Stimulated activated CD4-positive, alpha-beta T cell treated with anti-CD3 and anti-CD28 coated beads, Interleukin-15, amount 100 ng/mL, for 48 hours (primary cell): Measurements from ENCODE around the gene MXD4.
"Not testable (repeated sequence)": the region's sequence is repeated elsewhere in the genome, so short reads cannot be mapped to it uniquely, and the experiment has no call there.

Experiments used
- DNase-seq, 2 donors: peaks; one replicate each; pipeline ENCODE4 v3.0.0-alpha.2; 2020; ENCODE audit warnings: low read depth in 2 of 2

MXD4 gene

DNA sequence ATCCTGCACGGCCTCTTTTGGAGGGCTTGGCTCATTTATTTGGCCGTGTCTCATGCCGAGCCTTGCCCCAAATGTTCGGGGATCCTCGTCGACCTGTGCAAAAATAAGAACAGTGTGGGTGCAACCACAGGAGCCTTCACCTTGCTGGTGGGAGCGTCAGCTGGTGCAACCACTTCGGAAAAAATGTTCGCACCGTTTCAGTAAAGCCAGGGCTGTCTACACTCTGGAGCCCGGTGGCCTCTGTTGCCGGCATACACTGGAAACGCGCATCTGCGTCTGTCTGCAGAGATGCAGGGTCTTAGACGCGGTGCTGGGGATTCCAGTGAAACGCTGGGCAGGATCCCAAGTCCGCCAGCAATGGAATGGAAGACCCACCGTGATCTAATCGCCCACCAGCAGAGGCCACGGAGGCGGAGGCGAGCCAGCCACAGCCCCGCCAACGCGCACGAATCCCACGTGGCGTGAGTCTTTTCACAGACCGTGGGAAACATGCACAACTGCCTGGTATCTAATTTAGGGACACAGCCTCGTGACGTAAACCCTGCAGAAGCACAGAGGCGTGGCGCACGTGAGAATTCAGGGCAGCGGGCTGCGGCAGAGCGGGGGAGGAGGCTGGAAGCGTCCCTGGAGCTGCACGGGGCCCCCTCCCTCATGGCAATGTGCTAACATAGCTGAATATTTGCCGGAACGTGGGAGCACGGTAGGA, 13.8 kb upstream of the MXD4 start:
- no peak for DNase-seq

DNA sequence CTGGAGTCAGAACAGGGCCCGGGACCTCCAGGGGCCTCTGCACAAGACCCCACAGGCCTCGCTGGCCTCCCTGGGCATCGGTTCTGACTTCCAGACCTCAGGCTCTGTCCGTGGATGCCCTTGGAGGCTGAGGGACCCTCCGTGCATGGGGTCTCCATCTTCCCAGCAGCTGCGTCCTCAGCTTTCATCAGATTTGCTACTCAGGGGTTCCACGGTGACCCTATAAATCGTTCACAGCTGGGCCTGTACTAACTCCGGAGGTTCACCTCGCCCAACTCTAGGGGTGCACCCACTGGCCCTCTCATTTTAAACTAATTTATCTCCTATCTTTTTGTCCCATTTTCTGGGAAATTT, 13.1 kb upstream of the MXD4 start:
- DNase-seq: not testable (repeated sequence)

DNA sequence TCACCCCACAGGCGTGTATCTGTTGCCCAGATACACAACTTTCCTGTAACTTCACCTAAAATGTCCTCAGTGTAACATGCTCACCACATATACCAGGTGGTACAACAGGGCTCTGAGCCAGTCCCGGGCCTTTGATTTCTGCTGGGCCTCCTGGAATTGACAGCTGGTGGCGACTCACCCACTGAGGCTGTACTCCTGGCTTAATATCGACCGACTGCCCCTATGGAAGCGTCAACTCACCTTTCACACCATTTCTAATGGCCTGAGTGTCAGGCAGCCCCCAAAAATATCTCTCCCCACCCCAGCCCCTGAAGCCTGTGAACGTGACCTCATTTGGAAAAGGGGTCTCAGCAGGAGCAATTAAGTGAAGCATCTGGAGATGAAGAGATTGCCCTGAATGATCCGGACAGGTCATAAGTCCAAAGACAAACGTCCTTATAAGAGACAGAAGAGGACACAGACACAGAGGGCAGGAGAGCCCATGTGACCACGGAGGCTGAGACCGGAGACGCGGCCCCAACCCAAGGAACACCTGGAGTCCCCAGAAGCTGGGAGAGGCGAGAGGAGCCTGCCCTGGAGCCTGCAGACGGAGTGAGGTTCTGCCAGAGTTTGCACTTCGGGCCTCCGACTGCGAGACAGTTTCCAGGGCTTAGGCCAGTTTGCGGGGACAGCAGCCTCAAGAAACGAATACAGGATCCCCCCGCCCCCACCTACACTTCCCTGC, 12.6 kb upstream of the MXD4 start:
- DNase-seq: no peak

DNA sequence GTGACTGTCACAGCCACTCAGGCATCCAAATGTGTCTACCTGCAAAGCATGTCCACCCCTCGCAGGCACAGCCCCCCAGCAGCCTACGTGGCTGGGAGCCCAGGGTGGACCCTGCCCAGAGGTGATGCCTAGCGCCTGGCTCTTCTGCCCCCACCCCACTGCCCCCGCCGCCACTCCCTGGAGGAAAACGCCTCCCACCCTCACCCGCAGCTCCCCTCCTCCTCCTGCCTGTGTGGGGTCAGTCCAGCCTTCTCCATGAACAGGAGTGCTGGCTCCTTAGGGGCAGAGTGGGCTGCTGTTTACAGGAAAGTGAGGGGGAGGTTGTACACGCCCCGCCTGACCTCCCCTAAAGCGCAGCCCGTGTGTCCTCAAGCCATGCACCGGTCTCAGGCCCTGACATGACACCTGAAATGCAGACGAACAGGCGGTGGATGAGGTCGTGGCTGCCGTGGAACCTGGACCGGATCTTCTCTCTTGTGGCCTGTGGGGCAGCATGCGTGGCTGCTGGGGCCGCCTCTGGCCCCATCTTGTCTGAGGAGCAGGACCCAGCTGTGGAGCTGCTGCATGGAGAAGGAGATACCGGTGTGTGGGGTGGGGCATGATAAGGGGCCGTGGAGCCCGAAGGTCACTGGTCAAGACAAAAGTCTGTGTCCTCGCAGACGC, 11.9 kb upstream of the MXD4 start:
- no peak for DNase-seq

DNA sequence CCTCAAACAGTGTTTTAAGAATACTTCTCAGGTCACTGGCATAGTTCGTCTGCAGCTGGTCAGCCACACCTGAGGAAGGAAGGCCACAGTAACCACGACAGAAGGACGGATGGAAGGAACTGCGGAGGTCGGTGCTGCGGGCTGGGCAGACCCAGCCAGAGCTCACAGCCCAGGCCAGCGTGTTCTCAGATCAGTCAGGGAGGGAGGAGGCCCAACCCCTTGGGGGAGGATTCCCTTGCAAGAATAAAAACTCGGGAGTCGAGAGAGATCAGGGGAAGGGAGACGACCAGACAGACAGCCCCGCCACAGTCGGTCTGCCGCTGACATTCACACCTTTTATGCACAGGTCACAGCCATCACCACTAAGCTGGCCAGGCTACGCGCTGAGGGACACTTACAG, 11.3 kb upstream of the MXD4 start:
- DNase-seq: no peak

DNA sequence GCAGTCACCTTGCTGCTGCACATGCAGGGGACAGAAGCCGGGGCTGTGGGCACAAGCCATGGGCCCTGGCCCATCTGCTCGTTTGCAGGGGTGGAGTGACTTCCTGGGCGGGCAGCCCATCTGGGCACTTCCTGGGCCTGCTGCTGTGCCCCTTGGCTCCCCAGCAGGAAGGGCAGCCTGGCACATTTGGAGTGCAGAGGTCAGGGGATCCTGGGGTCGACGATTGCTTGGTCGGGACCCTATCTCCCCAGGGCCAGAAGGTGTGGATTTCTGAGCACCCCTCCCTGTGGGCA, 10.9 kb upstream of the MXD4 start:
- no peak for DNase-seq

DNA sequence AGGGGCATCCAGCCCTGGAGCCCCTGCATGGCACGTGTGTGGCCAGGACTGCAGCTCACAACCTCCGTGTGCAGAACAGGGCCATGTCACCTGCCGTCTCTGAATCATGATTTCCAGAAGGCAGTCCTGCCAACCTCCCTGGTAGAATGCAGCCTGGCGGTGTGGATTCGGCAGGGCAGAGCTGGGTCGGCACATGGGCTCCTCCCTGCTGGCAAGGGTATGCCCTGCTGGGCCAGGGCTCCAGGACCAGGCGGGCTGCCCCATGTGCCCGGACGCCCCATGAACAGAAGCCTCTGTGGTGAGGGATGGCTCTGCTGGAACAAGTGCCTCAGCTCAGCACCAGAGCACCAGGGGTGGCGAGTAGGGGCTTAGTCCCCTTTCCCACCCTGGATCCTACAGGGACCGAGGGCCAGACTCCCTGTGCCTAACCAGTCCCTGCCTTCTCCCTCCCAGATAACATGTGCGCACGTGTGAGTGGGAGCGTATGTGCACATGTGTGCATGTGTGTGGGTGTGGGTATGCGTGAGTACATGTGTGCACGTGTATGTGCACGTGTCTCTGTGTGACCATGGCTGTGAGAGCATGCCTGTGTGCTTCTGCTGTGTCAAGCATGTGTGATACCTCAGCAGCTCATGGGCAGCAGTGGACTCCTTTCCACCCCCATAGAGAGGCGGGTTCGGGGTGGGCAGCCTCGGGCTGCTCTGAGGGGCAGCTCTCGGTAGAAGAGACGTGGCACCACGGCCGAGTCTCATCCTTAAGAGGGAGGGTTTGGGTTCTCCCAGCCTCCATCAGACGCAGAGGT, 10.3 kb upstream of the MXD4 start:
- DNase-seq: no peak

DNA sequence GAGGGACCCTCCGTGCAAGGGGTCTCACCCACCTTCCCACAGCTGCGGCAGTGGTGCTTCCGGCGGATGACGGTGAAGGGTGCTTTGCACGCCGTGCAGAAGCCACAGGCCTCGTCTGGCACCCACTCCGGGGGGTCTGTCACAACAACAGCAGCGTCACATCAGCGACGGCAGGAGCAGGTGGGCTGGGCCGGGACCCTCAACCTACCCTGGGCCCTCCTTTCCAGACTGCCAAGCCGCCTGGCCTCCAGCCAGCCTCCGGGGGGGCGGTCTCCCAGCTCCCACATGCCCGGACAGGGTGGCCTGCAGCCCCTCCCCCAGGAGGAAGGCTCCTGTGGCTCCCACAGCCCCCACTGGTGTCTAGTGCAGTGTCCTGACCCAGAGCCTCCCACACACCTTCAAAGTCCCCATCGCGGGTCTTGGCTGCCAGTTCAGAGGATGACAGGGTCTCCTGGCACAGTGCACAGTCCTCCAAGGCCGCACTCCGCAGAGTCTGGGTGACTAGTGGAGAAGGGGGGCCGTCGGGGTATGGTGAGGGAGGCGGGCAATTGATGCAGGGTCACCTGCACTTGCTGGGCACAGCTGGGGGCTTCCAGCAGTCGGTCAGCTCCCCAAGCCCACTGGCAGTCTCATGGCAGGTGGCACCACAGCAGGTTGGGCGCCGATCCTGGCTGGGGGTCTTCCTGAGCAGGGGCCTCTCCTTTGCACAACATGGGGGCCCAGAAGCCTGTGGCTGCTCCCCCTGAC, 9.5 kb upstream of the MXD4 start:
- DNase-seq: no peak

DNA sequence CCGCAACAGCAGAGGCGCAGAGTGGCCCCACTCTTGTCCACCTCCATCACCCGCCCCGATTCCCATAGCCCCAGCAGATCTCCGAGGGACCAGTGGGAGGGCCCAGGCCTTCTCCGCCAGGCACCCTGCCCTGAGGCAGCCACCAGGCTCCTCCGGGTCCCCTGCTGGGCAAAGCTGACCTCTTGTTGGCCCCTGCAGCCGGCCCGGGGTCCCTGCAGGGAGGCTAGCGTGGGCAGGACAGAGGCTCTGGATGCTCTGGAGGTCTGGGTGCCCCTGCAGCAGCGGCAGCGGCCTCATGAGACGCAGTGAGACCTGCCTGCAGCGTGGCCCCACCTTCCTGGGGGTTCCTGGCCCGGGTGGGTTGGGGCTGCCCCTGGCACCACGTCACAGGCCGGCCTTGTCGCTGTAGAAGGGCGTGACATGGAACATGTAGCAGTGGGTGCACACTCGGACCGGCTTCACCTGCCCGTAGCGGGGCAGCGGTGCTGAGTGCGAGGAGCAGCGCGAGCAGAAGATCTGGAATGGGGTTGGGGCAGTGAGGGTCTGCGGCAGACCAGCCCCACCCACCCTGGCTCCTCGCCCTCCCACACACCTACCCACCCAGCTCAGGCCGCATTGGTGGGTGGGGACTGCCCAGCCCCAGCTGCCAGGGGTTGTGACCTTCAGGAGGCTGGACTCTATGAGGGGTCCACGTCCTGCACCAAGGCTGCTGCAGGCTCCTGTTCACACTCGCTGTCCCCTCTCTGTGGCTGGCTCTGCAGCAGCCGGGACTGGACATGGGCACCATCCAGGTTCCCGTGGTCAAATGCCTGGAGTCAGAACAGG, 8.6 kb upstream of the MXD4 start:
- DNase-seq: no peak

DNA sequence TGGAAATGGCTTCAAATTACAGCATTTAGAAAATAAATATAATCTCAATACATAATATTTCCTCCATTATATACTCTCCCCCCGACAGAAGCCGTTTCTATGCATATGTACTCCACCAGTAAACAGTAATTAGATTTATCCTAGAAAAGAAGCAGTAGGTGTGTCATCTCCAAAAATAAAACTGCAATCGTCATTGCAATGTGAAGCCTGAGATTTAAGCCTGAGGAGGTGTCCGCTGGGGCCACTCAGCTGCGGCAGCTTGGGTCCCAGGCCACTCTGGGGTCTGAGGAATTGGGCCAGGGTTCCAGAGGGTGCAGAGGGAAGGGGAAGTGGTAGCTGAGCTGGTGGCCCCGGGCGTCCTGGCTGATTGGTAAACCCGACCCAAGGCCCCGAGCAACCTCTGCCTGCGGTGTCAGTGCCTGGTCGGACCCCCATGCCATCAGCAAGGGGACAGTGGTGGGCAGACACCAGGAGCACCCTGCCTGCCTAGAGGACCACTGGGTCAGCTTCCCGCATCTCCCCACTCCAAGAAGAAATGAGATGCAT, 7.8 kb upstream of the MXD4 start:
- no peak for DNase-seq

DNA sequence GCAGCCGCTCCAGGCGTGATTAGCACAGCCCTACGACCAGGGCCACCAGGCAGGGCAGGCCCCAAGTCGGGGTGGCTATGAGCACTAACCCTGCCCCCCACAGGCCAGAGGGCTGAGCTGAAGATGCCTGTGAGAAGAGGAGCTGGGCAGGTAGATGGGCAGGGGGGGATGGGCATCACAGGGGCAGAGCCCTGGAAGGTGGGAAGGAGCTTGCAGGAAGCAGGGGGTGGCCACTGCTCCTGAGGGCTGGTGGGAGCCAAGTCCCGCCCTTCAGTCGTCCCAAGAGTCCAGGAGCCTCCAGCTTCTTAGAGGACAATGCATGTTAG, 7.3 kb upstream of the MXD4 start:
- no peak for DNase-seq

DNA sequence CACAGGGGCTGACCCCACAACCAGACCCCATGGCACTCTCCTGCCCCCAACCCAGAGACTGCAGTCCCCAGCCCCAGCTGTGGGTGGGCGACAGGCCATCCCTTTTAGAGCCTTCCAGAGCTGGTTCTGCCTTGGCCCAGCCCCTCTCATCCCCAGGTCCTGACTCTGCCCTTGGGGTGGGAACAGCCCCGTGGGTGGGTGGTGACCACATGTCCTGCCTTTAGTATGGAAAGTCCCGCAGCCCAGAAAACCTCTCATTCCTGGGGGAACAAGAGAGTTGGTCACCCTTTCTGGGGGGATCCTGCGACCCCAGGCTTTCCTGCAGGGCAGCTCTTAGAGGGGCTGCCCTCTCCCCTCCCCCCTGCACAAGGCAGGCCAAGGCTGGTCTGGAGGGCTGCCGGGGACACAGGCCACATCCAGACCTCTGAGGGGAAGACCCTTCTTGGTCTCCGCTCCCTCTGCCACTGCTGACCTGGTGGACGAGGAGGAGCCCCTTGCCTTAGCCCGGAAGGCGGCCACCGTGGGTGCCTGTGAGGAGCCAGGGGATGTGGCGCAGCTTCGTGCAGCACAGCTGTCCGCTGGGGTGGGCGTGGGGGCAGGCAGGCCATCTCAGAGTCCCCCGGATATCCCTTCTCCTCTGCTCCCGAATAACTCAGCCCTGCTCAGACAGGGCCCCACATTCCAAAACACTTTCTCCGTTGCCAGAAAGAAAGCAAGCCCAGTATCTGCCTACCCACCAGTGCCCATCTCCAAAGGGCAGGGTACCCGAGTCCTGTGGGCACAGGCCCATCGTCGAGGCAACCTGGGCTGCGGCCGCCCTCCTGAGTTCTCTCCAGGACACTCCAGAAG, 6.7 kb upstream of the MXD4 start:
- DNase-seq: no peak

DNA sequence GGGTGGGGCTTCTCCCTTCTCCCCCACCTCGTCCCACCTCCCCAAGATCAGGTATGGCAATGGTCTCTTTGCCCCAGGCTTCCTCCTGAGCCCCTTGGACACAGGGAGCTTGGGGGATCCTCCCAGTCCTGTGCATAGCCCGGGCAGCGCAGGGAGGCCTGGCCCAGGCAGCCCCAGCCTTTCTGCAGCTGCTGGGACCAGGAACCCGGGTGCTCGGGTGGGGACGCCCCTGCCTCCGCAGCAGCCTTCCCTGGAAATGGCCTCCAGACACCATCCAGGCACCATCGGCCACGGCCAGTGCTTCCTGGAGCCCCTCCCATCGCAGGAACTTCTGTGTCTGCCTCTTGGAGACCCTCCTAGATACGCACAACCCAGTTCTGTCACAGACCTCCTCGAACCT, 5.9 kb upstream of the MXD4 start:
- no peak for DNase-seq

DNA sequence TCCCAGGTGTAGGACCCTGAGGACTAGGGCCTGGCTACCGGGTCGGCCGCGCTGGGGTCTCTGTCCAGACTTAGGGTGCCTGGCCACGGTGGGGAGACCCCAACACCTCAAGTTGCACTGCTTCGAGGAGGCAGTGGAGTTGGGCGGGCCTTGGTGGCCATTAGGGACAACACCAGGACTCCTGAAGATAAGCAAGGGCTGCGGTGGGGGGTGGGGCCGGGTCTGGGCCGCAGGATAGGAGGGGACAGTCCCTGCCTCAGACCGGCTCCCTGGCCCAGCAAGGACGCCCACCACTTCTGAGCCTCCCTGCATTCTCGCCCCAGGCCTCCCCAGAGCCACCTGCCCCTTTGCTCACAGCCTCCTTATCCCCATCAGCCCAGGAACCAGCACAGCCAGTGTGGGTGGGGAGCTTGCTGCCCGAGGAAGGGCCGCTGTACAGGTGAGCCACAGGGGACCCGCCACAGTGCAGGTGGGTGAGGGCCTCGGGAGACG, 5.5 kb upstream of the MXD4 start:
- no peak for DNase-seq

DNA sequence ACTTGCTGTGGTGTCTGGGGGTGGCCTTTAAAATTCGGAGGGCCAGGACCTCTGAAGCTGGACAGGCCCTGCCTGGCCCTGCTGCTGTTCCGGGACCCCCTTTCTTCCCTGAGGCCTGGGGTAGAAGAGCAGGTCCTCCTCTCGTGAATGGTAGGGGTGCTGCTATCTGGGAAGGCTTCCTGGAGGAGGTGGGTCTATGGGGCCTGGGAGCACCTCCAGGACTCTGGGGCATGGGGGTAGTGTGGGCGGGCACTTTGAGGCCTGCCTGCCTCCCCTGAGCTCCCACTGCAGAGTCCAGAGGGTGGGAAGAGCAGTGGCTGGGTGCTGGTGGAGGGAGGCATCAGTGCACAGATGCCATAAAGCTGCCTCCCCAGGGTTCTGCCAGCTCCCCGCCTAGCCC, 4.9 kb upstream of the MXD4 start:
- no peak for DNase-seq

DNA sequence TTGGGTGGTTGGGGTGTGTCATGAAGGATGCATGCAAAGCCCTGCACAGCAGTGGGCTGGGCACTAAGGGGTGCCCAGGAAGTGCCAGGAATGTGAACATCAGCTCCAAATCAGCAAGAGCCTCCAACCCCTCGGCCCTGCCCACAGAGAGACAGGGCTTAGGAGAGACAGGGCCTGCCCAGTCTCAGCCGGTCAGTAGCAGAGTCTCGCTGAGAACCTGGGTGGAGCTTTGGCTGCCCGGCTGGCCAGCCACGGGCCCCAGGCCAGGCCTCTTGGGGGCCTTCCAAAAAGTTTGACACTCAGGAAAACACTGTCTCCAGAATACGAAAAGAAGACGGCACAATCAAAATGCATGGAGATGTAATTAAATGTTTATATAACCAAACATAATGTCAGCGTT, 4.3 kb upstream of the MXD4 start:
- DNase-seq: no peak

DNA sequence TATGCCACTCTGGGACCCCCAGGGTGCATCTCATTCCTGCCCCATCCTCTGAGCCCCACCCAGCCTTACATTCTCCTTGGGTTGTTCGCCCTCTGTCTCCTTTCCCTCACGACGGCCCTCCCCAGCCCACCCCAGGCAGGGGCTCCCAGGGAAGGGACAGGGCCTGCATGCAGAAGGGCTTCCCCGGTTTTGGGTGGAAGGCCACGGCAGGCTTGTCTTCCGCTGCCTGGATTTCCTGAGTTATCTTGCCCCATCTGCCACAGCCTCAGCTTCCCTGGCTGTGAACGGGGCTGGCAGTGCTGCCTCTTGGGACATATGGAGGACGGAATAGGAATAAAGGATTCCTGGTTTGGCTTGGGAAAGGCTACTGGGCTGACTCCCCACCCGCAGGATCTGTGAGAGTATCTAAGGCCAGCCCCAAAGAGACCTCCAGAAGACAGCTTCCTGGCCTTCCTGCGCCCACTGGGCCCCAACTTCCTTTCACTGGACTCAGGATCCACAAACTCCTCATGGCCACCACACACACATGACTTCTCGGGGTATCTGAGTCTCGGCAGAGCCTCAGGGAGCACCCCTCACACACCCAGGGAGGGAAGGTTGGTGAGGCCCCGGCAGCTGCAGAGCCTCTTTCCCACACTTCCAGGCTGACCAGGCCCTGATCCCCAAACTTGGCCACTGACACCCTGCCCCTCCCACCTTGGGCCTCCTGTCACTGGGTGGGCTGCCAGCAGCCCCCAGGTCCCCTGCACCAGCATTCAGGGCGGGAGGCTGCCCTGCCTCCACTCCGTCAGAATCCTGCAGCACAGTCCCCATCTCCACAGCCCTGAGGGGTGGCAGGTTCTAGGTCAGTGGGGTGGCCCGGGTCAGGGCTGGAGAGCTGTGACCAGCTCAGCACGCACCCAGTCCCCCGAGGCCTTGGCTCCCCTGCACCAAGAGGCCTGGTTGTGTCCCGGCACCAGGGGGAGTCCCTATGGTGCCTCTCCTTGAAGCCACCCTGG, 3.5 kb upstream of the MXD4 start:
- no peak for DNase-seq

DNA sequence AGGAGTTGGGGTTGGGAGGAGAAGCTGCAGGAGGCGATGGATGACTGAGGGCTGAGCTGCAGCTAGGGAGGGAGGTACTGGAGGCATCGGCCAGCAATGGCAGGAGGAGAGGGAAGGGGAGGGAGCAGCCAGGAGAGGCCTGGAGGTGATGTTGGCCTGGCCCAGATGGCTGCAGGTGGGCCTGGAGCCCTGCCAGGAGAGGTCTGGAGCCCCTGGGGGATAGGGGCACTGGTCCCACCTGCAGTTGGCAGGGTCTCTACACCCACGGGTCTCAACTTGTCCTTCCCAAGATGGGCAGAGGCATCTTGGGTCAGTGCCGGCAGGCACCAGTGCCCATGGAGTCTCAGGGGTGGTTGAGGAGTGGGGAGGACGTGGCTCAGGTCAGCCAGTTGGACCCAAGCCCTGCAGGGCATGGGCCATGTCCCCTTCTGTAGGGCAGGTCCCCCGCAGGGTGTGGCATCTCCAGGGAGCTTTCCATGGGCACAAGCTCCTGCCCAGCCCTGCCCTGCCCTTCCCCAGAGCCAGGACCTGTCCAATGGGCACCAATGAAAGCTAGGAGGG, 2.7 kb upstream of the MXD4 start:
- no peak for DNase-seq
